Erythroblast (primary cell): ENCODE measurements around the gene ATP5MG.

ENCODE experiments used
- GATA1 ChIP-seq: IDR thresholded peaks from 2 replicates; pipeline ENCODE4 v1.6.1; 2011; ENCODE audit warnings: low read depth, mild to moderate bottlenecking, control low read depth, low read length, moderate library complexity
- POLR2A ChIP-seq: IDR thresholded peaks from 2 replicates; pipeline ENCODE4 v1.6.1; 2011; ENCODE audit warnings: mild to moderate bottlenecking, low read length

GRCh38 chr11:118380571-118380970 lies 20.8 kb upstream of the ATP5MG start:
- TF ChIP-seq POLR2A = no peak
- TF ChIP-seq GATA1 = no peak
